Islet precursor cell (in vitro differentiated cells): ENCODE data around the gene PYGB.

ENCODE experiments used
- DNase-seq: peaks from one replicate; pipeline ENCODE4 v3.0.0-alpha.2; 2018

The PYGB gene

DNA sequence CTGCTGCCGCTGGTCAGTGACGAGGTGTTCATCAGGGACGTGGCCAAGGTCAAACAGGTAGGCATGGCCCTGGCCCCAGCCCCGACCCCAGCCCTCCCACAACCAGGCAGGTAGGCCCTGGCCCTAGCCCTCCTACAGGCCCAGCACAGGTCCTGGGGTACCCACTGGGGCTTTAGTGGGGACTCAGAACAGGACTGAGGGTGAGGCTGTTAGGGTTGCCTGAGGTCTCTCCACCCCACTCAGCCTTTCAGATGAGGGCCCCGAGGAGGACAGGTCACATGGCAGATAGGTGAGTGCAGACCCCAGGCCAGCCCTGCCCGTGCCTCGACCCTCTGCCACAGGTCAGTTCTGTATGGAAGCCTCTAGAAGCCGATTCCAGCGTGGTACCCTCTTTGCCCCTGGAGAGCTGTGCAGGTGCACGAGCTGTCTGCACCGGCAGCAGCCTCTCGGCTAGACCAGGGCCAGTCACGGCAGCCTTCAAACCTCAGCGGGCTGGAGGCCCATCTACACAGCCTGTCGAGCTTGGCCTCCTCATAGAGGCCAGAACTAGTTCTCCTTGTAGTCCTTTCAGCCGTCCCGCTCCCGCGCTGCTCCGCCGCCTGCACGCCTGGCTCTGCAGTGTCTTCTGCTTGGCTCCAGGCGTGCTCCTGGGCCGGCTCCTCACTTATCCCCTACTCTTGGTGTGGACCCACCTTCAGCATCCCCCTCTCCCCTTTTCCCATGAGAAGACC lies 35.5 kb downstream of the PYGB start:
- peak; percentile 48 for DNase-seq

DNA sequence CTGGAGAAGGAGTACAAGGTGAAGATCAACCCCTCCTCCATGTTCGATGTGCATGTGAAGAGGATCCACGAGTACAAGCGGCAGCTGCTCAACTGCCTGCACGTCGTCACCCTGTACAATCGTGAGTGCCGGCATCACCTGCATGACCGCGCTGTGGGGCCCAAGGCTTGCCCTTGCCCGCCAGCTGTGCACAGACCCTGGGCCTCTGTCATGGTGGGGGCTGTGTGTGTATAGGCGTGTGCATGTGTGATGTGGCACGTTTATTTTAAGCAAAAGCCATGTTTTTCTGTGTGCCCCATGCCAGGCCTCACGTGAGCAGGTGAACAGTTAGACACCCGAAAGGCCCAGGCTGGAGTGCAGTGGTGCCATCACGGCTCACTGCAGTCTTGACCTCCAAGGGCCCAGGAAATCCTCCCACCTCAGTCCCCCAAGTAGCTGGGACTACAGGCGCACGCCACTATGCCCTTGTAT lies 36.3 kb downstream of the PYGB start:
- DNase-seq, result peak; percentile 43

GRCh38 chr20:25285091-25285647 lies 37.3 kb downstream of the PYGB start:
- DNase-seq, result peak; percentile 60

GRCh38 chr20:25285856-25286798 lies 38.2 kb downstream of the PYGB start:
- peak; percentile 46 for DNase-seq

DNA sequence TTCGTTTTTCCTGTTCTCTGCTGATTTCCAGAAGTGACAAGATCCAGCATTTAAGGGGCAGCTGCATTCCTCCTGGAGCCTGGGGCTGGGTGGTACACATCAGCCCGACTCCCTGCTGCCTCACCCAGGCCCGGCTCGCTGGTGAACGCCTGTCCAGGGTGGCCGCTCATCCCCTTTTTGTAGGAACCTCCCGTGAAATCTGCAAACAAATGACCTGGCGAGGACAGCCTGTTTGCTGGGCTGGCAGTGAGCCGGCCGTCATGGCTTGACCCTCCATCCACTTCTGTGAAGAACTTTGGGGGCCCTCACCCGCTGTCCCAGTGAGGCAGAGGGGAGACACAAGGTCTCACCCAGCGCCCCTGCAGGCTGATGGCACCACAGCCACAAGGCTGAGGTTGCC lies 39.0 kb downstream of the PYGB start:
- DNase-seq, result no peak

GRCh38 chr20:25287631-25288290 lies 39.9 kb downstream of the PYGB start:
- no peak for DNase-seq

GRCh38 chr20:25288291-25289181 lies 40.7 kb downstream of the PYGB start:
- no peak for DNase-seq

- DNase-seq, result no peak
Observed at GRCh38 chr20:25289886-25290597, 42.2 kb downstream of the PYGB start.

DNA sequence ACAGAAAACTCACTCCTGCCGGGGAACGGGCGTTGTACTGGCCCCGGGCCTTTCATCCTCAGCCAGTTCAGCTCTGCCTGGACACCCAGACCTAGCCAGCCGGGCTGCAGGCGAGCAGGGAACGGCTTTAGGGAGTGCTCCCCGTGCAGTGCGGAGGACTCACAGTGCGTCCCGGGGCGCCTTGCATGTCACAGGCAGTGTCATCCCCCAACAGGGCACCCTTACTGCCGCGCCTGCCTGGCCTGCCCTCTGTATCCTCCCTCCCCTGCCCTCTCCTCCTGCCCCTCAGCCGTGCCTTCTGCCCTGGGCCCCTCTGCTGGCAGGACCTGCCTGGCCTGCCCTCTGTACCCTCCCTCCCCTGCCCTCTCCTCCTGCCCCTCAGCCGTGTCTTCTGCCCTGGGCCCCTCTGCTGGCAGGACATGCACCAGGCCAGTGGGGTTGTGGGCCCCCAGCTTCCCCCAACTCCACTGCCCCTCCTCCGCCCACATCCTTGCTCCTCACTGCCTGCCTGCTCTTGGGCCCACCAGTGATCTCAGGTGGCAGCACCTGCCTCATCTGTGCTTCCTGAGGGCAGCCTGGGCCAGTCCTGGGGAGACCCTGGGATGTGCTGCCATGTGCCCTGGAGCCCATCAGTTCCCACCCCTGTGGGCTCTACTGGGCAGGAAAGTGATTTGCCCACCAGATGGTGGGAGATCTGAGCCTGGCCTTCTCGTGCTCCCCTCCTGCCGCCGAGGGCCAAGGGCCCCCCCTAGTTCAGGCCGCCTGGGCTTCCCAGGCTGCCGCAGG lies 43.0 kb downstream of the PYGB start:
- no peak for DNase-seq

- no peak for DNase-seq
Observed at GRCh38 chr20:25291432-25292133, 43.7 kb downstream of the PYGB start.

GRCh38 chr20:25292176-25292891 lies 44.4 kb downstream of the PYGB start:
- no peak for DNase-seq

GRCh38 chr20:25293507-25293906 lies 45.6 kb downstream of the PYGB start:
- DNase-seq, result no peak

- DNase-seq, result no peak
Observed at GRCh38 chr20:25293910-25294458, 46.1 kb downstream of the PYGB start.

GRCh38 chr20:25294459-25295385 lies 46.8 kb downstream of the PYGB start:
- DNase-seq, result peak; percentile 89

GRCh38 chr20:25295386-25296093 lies 47.7 kb downstream of the PYGB start:
- peak; percentile 82 for DNase-seq
